Lung (tissue), 12 donors: ENCODE results near the gene SLC29A4. TPM values are rescaled to one million over a fixed set of nuclear protein-coding genes. Genes with fewer than 3 reads are reported as not detected.
"Not testable (repeated sequence)": the region's sequence is repeated elsewhere in the genome, so short reads cannot be mapped to it uniquely, and the experiment has no call there.

ENCODE experiments used
- ATAC-seq: fragments of 200-7000 bp; cut with Tn5 transposase; one replicate; pipeline ENCODE4 v1.9.1; 2020; ENCODE audit warnings: moderate number of reproducible peaks; ENCODE audit not compliant: insufficient read depth, low FRiP score
- DNase-seq, 3 donors: peaks; one replicate each; pipeline ENCODE4 v3.0.0-alpha.2; 2013 to 2017
- H3K27ac ChIP-seq, 2 donors: one replicate each; pipeline ENCODE4 v1.5.1; 2013; ENCODE audit warnings: mild to moderate bottlenecking in 2 of 2, moderate library complexity in 2 of 2, control low read depth in 1 of 2, inconsistent platforms in 1 of 2, low read depth in 1 of 2, low read length in 1 of 2
- H3K27me3 ChIP-seq, 3 donors: one replicate each; pipeline ENCODE4 v1.5.1; 2013; ENCODE audit warnings: low read length in 2 of 3; ENCODE audit not compliant: control insufficient read depth in 3 of 3, insufficient read depth in 3 of 3
- H3K36me3 ChIP-seq, 4 donors: one replicate each; pipeline ENCODE4 v1.5.1; 2013; ENCODE audit warnings: low read length in 4 of 4, mild to moderate bottlenecking in 1 of 4, moderate library complexity in 1 of 4; ENCODE audit not compliant: control insufficient read depth in 4 of 4, insufficient read depth in 4 of 4
- H3K4me1 ChIP-seq, 5 donors: one replicate each; pipeline ENCODE4 v1.5.1; 2013; ENCODE audit warnings: low read length in 5 of 5, mild to moderate bottlenecking in 2 of 5, moderate library complexity in 1 of 5; ENCODE audit not compliant: control insufficient read depth in 5 of 5, insufficient read depth in 5 of 5
- H3K4me3 ChIP-seq: one replicate; pipeline ENCODE4 v1.5.1; 2013; ENCODE audit warnings: mild to moderate bottlenecking, control low read depth, moderate library complexity
- H3K9ac ChIP-seq, 2 donors: one replicate each; pipeline ENCODE4 v1.5.1; 2013; ENCODE audit warnings: low read length in 2 of 2, control low read depth in 1 of 2; ENCODE audit not compliant: insufficient read depth in 1 of 2
- H3K9me3 ChIP-seq, 4 donors: one replicate each; pipeline ENCODE4 v1.5.1; 2013; ENCODE audit warnings: low read length in 3 of 4, mild to moderate bottlenecking in 1 of 4, moderate library complexity in 1 of 4; ENCODE audit not compliant: control insufficient read depth in 4 of 4, insufficient read depth in 3 of 4
- CTCF ChIP-seq: IDR thresholded peaks from 2 replicates; pipeline ENCODE4 v1.5.1; 2012; ENCODE audit warnings: mild to moderate bottlenecking; ENCODE audit errors: control extremely low read depth, extremely low read depth
- WGBS, 2 donors: extraction: QIAGEN DNeasy Blood & Tissue Kit; methylation state at CpG; one replicate each; pipeline ENCODE4 v1.1.7; 2013; 5-methylcytosine and 5-hydroxymethylcytosine counted together
- polyA plus RNA-seq, 2 donors: library from polyadenylated mRNA; stranded (reverse); fragments of 200-250 nt; gene quantifications; one replicate each; pipeline ENCODE4 v1.2.1, GENCODE V29; 2013
- total RNA-seq, 2 donors: library from RNA; depleted of rRNA in 1 of 2; stranded (reverse); fragments of >200 nt in 1 of 2; gene quantifications; one replicate each; pipeline ENCODE4 v1.2.1, GENCODE V29; 2014 to 2021
- donor health status: control.
- donor health status: control.
- donor health status: Bipolar disorder and iron deficiency.
- donor health status: healthy.
- donor health status: DM: yes; HTN: yes; CAD: no.

SLC29A4 gene
- total and polyA plus RNA-seq, 4 donors: 0.87 to 5.7 (median 2.0) TPM

GRCh38 chr7:5238500-5238899, 44.2 kb upstream of the SLC29A4 start:
- ATAC-seq (no peak), DNase-seq (no peak)
- H3K27me3 ChIP-seq: no peaks in the 10 kb centered on the region
- H3K9ac ChIP-seq: no peak overlapping the region
- no peak for TF ChIP-seq CTCF
- 77 to 86% methylated on average over 19 of the region's 19 CpGs for WGBS, 2 donors
- H3K9me3 ChIP-seq: no peaks in the 10 kb centered on the region
- H3K27ac ChIP-seq: no peak overlapping the region
- no peak overlapping the region for H3K4me3 ChIP-seq
- H3K36me3 ChIP-seq: no peaks in the 10 kb centered on the region
- peaks cover 0 to 13% (median 3%) of the 10 kb centered on the region in 5 donors for H3K4me1 ChIP-seq

GRCh38 chr7:5243261-5243660, 39.5 kb upstream of the SLC29A4 start:
- no peak overlapping the region for H3K9ac ChIP-seq
- TF ChIP-seq CTCF: no peak
- H3K27me3 ChIP-seq: no peaks in the 10 kb centered on the region
- H3K9me3 ChIP-seq: peaks cover 0 to 5% (median 2%) of the 10 kb centered on the region in 4 donors
- no peak for DNase-seq
- peaks cover 0 to 14% (median 2%) of the 10 kb centered on the region in 5 donors for H3K4me1 ChIP-seq
- no peak overlapping the region for H3K27ac ChIP-seq
- H3K36me3 ChIP-seq: no peaks in the 10 kb centered on the region
- WGBS, 2 donors: 89 to 90% methylated on average over 12 of the region's 12 CpGs
- H3K4me3 ChIP-seq: no peak overlapping the region
- no peak for ATAC-seq

GRCh38 chr7:5248201-5248885, 34.4 kb upstream of the SLC29A4 start:
- H3K4me1 ChIP-seq: peaks cover 0 to 11% (median 0%) of the 10 kb centered on the region in 5 donors
- H3K9me3 ChIP-seq: peaks cover 0 to 5% (median 2%) of the 10 kb centered on the region in 4 donors
- ATAC-seq (no peak), DNase-seq (peak; percentile 91 to 95 (median 94))
- H3K4me3 ChIP-seq: no peak overlapping the region
- no peaks in the 10 kb centered on the region for H3K36me3 ChIP-seq
- no peaks in the 10 kb centered on the region for H3K27me3 ChIP-seq
- H3K9ac ChIP-seq: peak overlapping the region in 1 of 2 donors; percentile 13
- TF ChIP-seq CTCF: no peak
- H3K27ac ChIP-seq: no peak overlapping the region
- 57 to 62% methylated on average over 31 of the region's 31 CpGs for WGBS, 2 donors

- not testable (repeated sequence) for DNase-seq, H3K36me3 ChIP-seq, ATAC-seq, H3K4me3 ChIP-seq, H3K27ac ChIP-seq, H3K9ac ChIP-seq, H3K27me3 ChIP-seq, H3K9me3 ChIP-seq
- 87 to 93% methylated on average over 8 of the region's 8 CpGs for WGBS, 2 donors
- peaks cover 0 to 11% (median 0%) of the 10 kb centered on the region in 5 donors for H3K4me1 ChIP-seq
Measured at GRCh38 chr7:5250787-5251186, 32.0 kb upstream of the SLC29A4 start.

- H3K9ac ChIP-seq, H3K4me1 ChIP-seq, H3K4me3 ChIP-seq, DNase-seq, H3K27ac ChIP-seq, H3K36me3 ChIP-seq, H3K27me3 ChIP-seq, ATAC-seq, H3K9me3 ChIP-seq: not testable (repeated sequence)
- WGBS, 2 donors: 79 to 83% methylated on average over 14 of the region's 14 CpGs
Measured at GRCh38 chr7:5253529-5253928, 29.2 kb upstream of the SLC29A4 start.

- not testable (repeated sequence) for H3K9me3 ChIP-seq, H3K9ac ChIP-seq, H3K4me3 ChIP-seq, H3K27me3 ChIP-seq, H3K27ac ChIP-seq, H3K36me3 ChIP-seq, ATAC-seq, H3K4me1 ChIP-seq, DNase-seq
- 30 to 53% methylated on average over 9 of the region's 9 CpGs for WGBS, 2 donors
Measured at GRCh38 chr7:5254371-5254770, 28.4 kb upstream of the SLC29A4 start.
